Mucosa of stomach (tissue), 1 donor: ENCODE results near the gene TLR1.
"Not testable (repeated sequence)": the region's sequence is repeated elsewhere in the genome, so short reads cannot be mapped to it uniquely, and the experiment has no call there.

Experiments used
- H3K27me3 ChIP-seq: one replicate; pipeline ENCODE4 v1.7.0; 2013; ENCODE audit warnings: mild to moderate bottlenecking, low read length; ENCODE audit not compliant: control insufficient read depth, insufficient read depth
- H3K36me3 ChIP-seq: one replicate; pipeline ENCODE4 v1.7.0; 2013; ENCODE audit warnings: low read length; ENCODE audit not compliant: control insufficient read depth, insufficient read depth
- H3K4me1 ChIP-seq: one replicate; pipeline ENCODE4 v1.7.0; 2013; ENCODE audit warnings: mild to moderate bottlenecking, low read length; ENCODE audit not compliant: control insufficient read depth, insufficient read depth
- H3K4me3 ChIP-seq: one replicate; pipeline ENCODE4 v1.7.0; 2013; ENCODE audit warnings: low read length
- H3K9ac ChIP-seq: one replicate; pipeline ENCODE4 v1.7.0; 2013; ENCODE audit warnings: mild to moderate bottlenecking, low read length, moderate library complexity
- H3K9me3 ChIP-seq: one replicate; pipeline ENCODE4 v1.7.0; 2013; ENCODE audit warnings: mild to moderate bottlenecking, low read length, moderate library complexity; ENCODE audit not compliant: control insufficient read depth
- donor health status: Pancreatic carcinoma.

The TLR1 gene

GRCh38 chr4:38821739-38822138, 17.1 kb upstream of the TLR1 start:
- H3K4me1 ChIP-seq: no peaks in the 10 kb centered on the region
- H3K27me3 ChIP-seq: no peaks in the 10 kb centered on the region
- H3K4me3 ChIP-seq: no peak overlapping the region
- H3K9ac ChIP-seq: no peak overlapping the region
- no peaks in the 10 kb centered on the region for H3K36me3 ChIP-seq
- H3K9me3 ChIP-seq: no peaks in the 10 kb centered on the region

GRCh38 chr4:38820329-38821061, 15.9 kb upstream of the TLR1 start:
- Histone ChIP-seq H3K9me3 (no peaks in the 10 kb centered on the region), H3K4me1 (no peaks in the 10 kb centered on the region)

GRCh38 chr4:38819569-38819968, 15.0 kb upstream of the TLR1 start:
- Histone ChIP-seq H3K4me1 (no peaks in the 10 kb centered on the region), H3K9me3 (no peaks in the 10 kb centered on the region), H3K36me3 (no peaks in the 10 kb centered on the region), H3K9ac (no peak overlapping the region), H3K27me3 (no peaks in the 10 kb centered on the region), H3K4me3 (no peak overlapping the region)

More at GRCh38 chr4:38820329-38821061, 15.9 kb upstream of the TLR1 start:
- H3K9ac ChIP-seq: no peak overlapping the region
- no peak overlapping the region for H3K4me3 ChIP-seq
- H3K36me3 ChIP-seq: no peaks in the 10 kb centered on the region
- H3K27me3 ChIP-seq: no peaks in the 10 kb centered on the region

- Histone ChIP-seq H3K9me3 (no peaks in the 10 kb centered on the region), H3K4me1 (no peaks in the 10 kb centered on the region), H3K4me3 (no peak overlapping the region), H3K36me3 (no peaks in the 10 kb centered on the region), H3K27me3 (no peaks in the 10 kb centered on the region), H3K9ac (no peak overlapping the region)
These were observed 13.9 kb upstream of the TLR1 start for GRCh38 chr4:38818441-38818976.

GRCh38 chr4:38815885-38816782, 11.5 kb upstream of the TLR1 start:
- Histone ChIP-seq H3K9ac (no peak overlapping the region), H3K27me3 (no peaks in the 10 kb centered on the region), H3K4me1 (no peaks in the 10 kb centered on the region), H3K9me3 (no peaks in the 10 kb centered on the region), H3K36me3 (no peaks in the 10 kb centered on the region), H3K4me3 (no peak overlapping the region)

GRCh38 chr4:38814386-38814785, 9.8 kb upstream of the TLR1 start:
- Histone ChIP-seq H3K9me3 (no peaks in the 10 kb centered on the region), H3K9ac (no peak overlapping the region), H3K4me1 (no peaks in the 10 kb centered on the region), H3K27me3 (no peaks in the 10 kb centered on the region), H3K36me3 (no peaks in the 10 kb centered on the region), H3K4me3 (no peak overlapping the region)

- Histone ChIP-seq H3K9me3 (no peaks in the 10 kb centered on the region), H3K36me3 (no peaks in the 10 kb centered on the region), H3K9ac (no peak overlapping the region), H3K4me1 (no peaks in the 10 kb centered on the region), H3K4me3 (no peak overlapping the region), H3K27me3 (no peaks in the 10 kb centered on the region)
These were observed 6.7 kb upstream of the TLR1 start for GRCh38 chr4:38811297-38811696.

GRCh38 chr4:38807462-38807861, 2.9 kb upstream of the TLR1 start:
- H3K4me3 ChIP-seq, H3K9me3 ChIP-seq, H3K4me1 ChIP-seq, H3K9ac ChIP-seq, H3K27me3 ChIP-seq, H3K36me3 ChIP-seq: not testable (repeated sequence)

- not testable (repeated sequence) for H3K4me1 ChIP-seq, H3K4me3 ChIP-seq, H3K27me3 ChIP-seq, H3K9me3 ChIP-seq, H3K9ac ChIP-seq, H3K36me3 ChIP-seq
These were observed 1.7 kb upstream of the TLR1 start for GRCh38 chr4:38806251-38806650.

- Histone ChIP-seq H3K27me3 (no peaks in the 10 kb centered on the region), H3K9me3 (no peaks in the 10 kb centered on the region), H3K36me3 (no peaks in the 10 kb centered on the region), H3K4me1 (no peaks in the 10 kb centered on the region), H3K4me3 (no peak overlapping the region), H3K9ac (no peak overlapping the region)
These were observed 1.0 kb upstream of the TLR1 start for GRCh38 chr4:38805530-38806145.

- Histone ChIP-seq H3K4me1 (no peaks in the 10 kb centered on the region), H3K9ac (peak overlapping the region; percentile 64), H3K36me3 (peaks cover 3% of the 10 kb centered on the region), H3K9me3 (no peaks in the 10 kb centered on the region), H3K27me3 (no peaks in the 10 kb centered on the region), H3K4me3 (peak overlapping the region; percentile 4)
These were observed 548 bp downstream of the TLR1 start for GRCh38 chr4:38803833-38804653.
